Effector CD8-positive, alpha-beta T cell (primary cell): ENCODE results near the gene PLA2G4A.
"Not testable (repeated sequence)": the region's sequence is repeated elsewhere in the genome, so short reads cannot be mapped to it uniquely, and the experiment has no call there.

Experiments used
- DNase-seq: peaks from one replicate; lab custom pipeline; 2025; lab: John Stamatoyannopoulos, UW

Gene PLA2G4A

GRCh38 chr1:186875896-186876835 is 47.4 kb downstream of the PLA2G4A start:
- DNase-seq, result no peak

GRCh38 chr1:186878356-186878755 is 49.6 kb downstream of the PLA2G4A start:
- DNase-seq, result no peak

- no peak for DNase-seq
These were observed 52.2 kb downstream of the PLA2G4A start for GRCh38 chr1:186880982-186881381.

GRCh38 chr1:186882372-186883134 is 53.8 kb downstream of the PLA2G4A start:
- DNase-seq, result no peak

GRCh38 chr1:186884251-186884650 is 55.5 kb downstream of the PLA2G4A start:
- no peak for DNase-seq

GRCh38 chr1:186887203-186887602 is 58.5 kb downstream of the PLA2G4A start:
- no peak for DNase-seq

GRCh38 chr1:186888367-186888766 is 59.6 kb downstream of the PLA2G4A start:
- no peak for DNase-seq

GRCh38 chr1:186892936-186893335 is 64.2 kb downstream of the PLA2G4A start:
- DNase-seq, result no peak

GRCh38 chr1:186894415-186894814 is 65.7 kb downstream of the PLA2G4A start:
- DNase-seq, result no peak

- DNase-seq, result no peak
These were observed 67.5 kb downstream of the PLA2G4A start for GRCh38 chr1:186896211-186896610.

GRCh38 chr1:186897008-186897407 is 68.3 kb downstream of the PLA2G4A start:
- DNase-seq, result no peak

- DNase-seq, result no peak
These were observed 70.8 kb downstream of the PLA2G4A start for GRCh38 chr1:186899577-186899976.

GRCh38 chr1:186899977-186900376 is 71.2 kb downstream of the PLA2G4A start:
- no peak for DNase-seq

- DNase-seq, result no peak
These were observed 71.9 kb downstream of the PLA2G4A start for GRCh38 chr1:186900539-186901237.

- no peak for DNase-seq
These were observed 72.9 kb downstream of the PLA2G4A start for GRCh38 chr1:186901631-186902030.

GRCh38 chr1:186903374-186904136 is 74.8 kb downstream of the PLA2G4A start:
- no peak for DNase-seq

GRCh38 chr1:186904361-186904760 is 75.6 kb downstream of the PLA2G4A start:
- no peak for DNase-seq

GRCh38 chr1:186905561-186905960 is 76.8 kb downstream of the PLA2G4A start:
- DNase-seq, result no peak

GRCh38 chr1:186915555-186915954 is 86.8 kb downstream of the PLA2G4A start:
- DNase-seq, result no peak

GRCh38 chr1:186917106-186917786 is 88.5 kb downstream of the PLA2G4A start:
- DNase-seq, result not testable (repeated sequence)

- DNase-seq, result not testable (repeated sequence)
These were observed 92.6 kb downstream of the PLA2G4A start for GRCh38 chr1:186921386-186921785.
